PFSK-1 (cell line): ENCODE results near the gene YTHDC1.

Experiments used
- FOXP2 ChIP-seq: optimal IDR thresholded peaks from 2 replicates; pipeline ENCODE3; 2011; ENCODE audit warnings: borderline replicate concordance, control low read depth, inconsistent platforms; ENCODE audit not compliant: insufficient read depth; ENCODE audit errors: extremely low read length, extremely low read depth
- POLR2AphosphoS5 ChIP-seq: IDR thresholded peaks from 2 replicates; pipeline ENCODE4 v1.6.1; 2012; ENCODE audit warnings: low read depth, mild to moderate bottlenecking, control low read depth, low read length, moderate library complexity
- REST ChIP-seq, 2 experiments: IDR thresholded peaks; 2 replicates each; pipeline versions ENCODE4 v1.6.1 to v1.8.0; 2011 to 2012; ENCODE audit warnings: low read depth in 2 of 2, low read length in 2 of 2, control low read depth in 1 of 2, inconsistent platforms in 1 of 2, mild to moderate bottlenecking in 1 of 2, moderate library complexity in 1 of 2; ENCODE audit not compliant: insufficient read depth in 1 of 2
- SIN3A ChIP-seq: IDR thresholded peaks from 2 replicates; pipeline ENCODE4 v1.6.1; 2012; ENCODE audit warnings: mild to moderate bottlenecking, low read length, moderate library complexity, borderline replicate concordance; ENCODE audit not compliant: insufficient read depth
- TAF1 ChIP-seq: IDR thresholded peaks from 2 replicates; pipeline ENCODE4 v1.6.1; 2012; ENCODE audit warnings: low read length, control low read depth, borderline replicate concordance; ENCODE audit not compliant: insufficient read depth

Gene YTHDC1

DNA sequence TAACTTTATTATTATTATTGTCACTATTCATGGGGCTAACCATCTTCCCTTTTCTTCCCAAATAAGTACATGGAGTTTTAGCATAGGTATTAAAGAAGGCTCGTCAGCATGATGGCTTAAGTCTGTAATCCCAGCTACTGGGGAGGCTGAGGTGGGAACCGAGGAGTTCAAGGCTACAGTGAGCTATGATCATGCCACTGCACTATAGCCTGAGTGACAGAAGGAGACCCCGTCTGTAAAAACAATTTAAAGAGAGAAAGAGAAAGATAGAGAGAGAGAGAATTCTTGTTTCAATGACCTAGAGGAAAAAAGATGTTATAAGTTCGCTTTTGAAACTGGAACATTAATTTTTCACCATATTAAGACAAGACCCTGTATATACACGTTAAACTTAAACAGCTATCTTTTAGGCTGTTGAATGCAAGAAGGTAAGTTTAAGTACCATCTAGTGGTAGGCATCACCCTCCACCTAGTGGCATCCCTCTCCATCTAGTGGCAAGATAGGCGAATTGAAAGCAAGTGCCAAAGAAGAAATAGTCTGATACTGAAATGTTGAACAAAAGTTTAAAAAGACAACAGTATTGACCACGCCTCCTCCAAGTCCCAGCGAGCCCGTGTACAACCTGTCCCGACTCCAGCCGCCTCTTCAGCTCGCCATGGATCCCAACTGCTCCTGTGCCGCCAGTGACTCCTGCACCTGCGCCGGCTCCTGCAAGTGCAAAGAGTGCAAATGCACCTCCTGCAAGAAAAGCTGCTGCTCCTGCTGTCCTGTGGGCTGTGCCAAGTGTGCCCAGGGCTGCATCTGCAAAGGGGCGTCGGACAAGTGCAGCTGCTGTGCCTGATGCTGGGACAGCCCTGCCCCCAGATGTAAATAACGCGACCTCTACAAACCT is 26.0 kb upstream of the YTHDC1 start:
- TF ChIP-seq REST (IDR thresholded peaks at IDR 0.05; ENCODE audit: insufficient read depth in 1 of 2, low read depth in 2 of 2, low read length in 2 of 2) (no peak), TAF1 (no peak), SIN3A (no peak), POLR2AphosphoS5 (no peak), FOXP2 (no peak)

DNA sequence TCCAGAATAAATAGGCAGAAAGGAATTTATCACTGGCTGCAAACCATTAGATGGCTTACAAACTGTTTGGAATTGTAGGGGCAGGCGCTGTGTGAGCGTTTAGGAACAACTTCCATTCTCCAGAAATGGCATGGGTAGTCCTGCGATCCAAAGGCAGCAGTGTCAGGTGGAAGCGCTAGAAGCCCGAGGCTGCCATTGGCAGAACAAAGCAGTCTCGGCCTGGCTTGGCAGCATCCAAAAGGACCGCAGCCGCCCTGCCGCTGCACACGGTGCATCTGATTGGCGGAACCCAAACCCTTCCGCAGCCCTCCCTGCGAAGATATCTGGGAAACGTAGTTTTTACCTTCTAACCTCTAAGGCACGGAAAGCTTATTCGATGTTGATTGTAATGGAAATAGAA is 23.6 kb upstream of the YTHDC1 start:
- TF ChIP-seq POLR2AphosphoS5 (no peak), FOXP2 (no peak)

DNA sequence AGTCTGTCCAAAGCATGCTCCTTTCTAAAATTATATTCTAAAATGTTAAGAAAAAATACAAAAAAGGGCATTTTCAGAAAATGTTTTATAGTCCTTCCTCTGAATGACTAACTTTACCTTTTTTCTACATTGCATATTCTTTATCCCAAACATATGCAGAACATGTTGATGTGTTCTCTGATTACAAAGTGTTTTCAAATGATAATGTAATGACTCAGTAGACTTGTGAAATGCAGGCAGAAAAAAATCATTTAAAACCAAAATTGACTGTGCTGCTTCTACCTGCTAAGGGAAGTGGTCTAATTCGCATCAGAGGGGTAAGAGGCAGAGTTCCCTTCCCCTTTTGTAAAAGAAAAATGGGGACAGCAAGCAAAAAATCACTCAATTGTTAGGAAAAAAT is 22.7 kb upstream of the YTHDC1 start:
- TF ChIP-seq SIN3A = no peak
- no peak for TF ChIP-seq FOXP2
- TF ChIP-seq POLR2AphosphoS5 = no peak
- no peak for TF ChIP-seq TAF1
- no peak for TF ChIP-seq REST (IDR thresholded peaks at IDR 0.05; ENCODE audit: insufficient read depth in 1 of 2, low read depth in 2 of 2, low read length in 2 of 2)

DNA sequence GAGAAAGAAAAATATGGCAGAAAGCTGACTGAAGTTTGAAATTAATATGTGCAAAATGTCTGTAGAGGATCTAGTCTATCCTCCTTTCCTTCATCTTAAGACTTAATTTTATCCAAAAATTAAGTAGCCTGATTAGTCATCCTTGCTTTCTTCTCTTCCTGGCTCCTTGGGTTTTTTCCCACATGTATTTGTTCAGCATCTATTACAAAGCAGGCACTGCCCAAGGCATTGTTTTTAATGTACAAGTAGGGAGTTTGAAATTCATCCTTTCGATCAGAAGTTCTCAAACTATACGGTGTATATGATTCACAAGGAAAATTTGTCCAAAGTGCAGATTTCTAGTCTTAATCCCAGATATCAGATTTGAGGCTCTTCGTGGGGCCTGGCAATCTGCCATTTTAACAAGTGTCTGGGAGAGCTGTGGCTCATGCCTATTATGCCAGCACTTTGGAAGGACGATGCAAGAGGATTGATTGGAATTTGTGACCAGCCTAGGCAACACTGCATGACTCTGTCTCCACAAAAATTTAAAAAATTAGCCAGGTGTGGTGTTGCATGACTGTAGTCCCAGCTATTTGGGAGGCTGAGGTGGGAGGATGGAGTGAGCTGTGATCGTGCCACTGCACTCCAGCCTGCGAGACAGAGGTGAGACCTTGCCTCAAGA is 19.4 kb upstream of the YTHDC1 start:
- no peak for TF ChIP-seq FOXP2

GRCh38 chr4:68368691-68369131 is 18.8 kb upstream of the YTHDC1 start:
- TF ChIP-seq REST (IDR thresholded peaks at IDR 0.05; ENCODE audit: insufficient read depth in 1 of 2, low read depth in 2 of 2, low read length in 2 of 2) (no peak), FOXP2 (no peak), TAF1 (no peak), SIN3A (no peak), POLR2AphosphoS5 (no peak)

- TF ChIP-seq POLR2AphosphoS5 (no peak), REST (IDR thresholded peaks at IDR 0.05; ENCODE audit: insufficient read depth in 1 of 2, low read depth in 2 of 2, low read length in 2 of 2) (no peak), FOXP2 (no peak), TAF1 (no peak), SIN3A (no peak)
Observed at GRCh38 chr4:68367835-68368234, 17.9 kb upstream of the YTHDC1 start.
